GM18873 (cell line): ENCODE measurements around the gene INTS1.

ENCODE experiments used
- ATAC-seq: cut with Tn5 transposase; IDR thresholded peaks from one replicate; pipeline ENCODE4 v1.9.1; 2021; ENCODE audit warnings: mild to moderate bottlenecking, moderate library complexity, moderate number of reproducible peaks; ENCODE audit not compliant: unreplicated experiment, low FRiP score

INTS1 gene

GRCh38 chr7:1470901-1471300 lies 33.3 kb downstream of the INTS1 start:
- ATAC-seq: no peak

- no peak for ATAC-seq
Observed at GRCh38 chr7:1468643-1469298, 35.4 kb downstream of the INTS1 start.

- ATAC-seq: no peak
Observed at GRCh38 chr7:1468203-1468602, 36.0 kb downstream of the INTS1 start.

GRCh38 chr7:1466524-1467271 lies 37.5 kb downstream of the INTS1 start:
- no peak for ATAC-seq

- no peak for ATAC-seq
Observed at GRCh38 chr7:1464694-1465093, 39.5 kb downstream of the INTS1 start.

- ATAC-seq: no peak
Observed at GRCh38 chr7:1463676-1464223, 40.4 kb downstream of the INTS1 start.

GRCh38 chr7:1461646-1462375 lies 42.4 kb downstream of the INTS1 start:
- ATAC-seq: no peak

GRCh38 chr7:1460821-1461645 lies 43.2 kb downstream of the INTS1 start:
- no peak for ATAC-seq

GRCh38 chr7:1459920-1460820 lies 44.0 kb downstream of the INTS1 start:
- ATAC-seq: no peak

- peak; percentile 87 for ATAC-seq
Observed at GRCh38 chr7:1459512-1459892, 44.7 kb downstream of the INTS1 start.

- peak; percentile 15 for ATAC-seq
Observed at GRCh38 chr7:1458683-1459511, 45.3 kb downstream of the INTS1 start, which contains the start of gene MICALL2. Gene MICALL2, minus strand, starts transcription at chr7:1459470. Its CDS starts 144 bp downstream, at chr7:1459326.

GRCh38 chr7:1457949-1458682 lies 46.1 kb downstream of the INTS1 start:
- ATAC-seq: no peak

- ATAC-seq: no peak
Observed at GRCh38 chr7:1457059-1457948, 46.9 kb downstream of the INTS1 start.

GRCh38 chr7:1455955-1456354 lies 48.2 kb downstream of the INTS1 start:
- no peak for ATAC-seq

GRCh38 chr7:1455241-1455939 lies 48.8 kb downstream of the INTS1 start:
- no peak for ATAC-seq

- no peak for ATAC-seq
Observed at GRCh38 chr7:1454542-1454941, 49.6 kb downstream of the INTS1 start.
